Sigmoid colon (tissue), 4 donors: ENCODE data around the gene TOX2.

Source experiments
- CTCF ChIP-seq, 4 experiments: fragments of 450-650 bp in 3 of 4; fragments of 200-600 bp in 1 of 4; IDR thresholded peaks; one replicate each; pipeline ENCODE4 v1.5.1; 2016 to 2019; ENCODE audit warnings: antibody characterized with exemption in 4 of 4, mild to moderate bottlenecking in 3 of 4, moderate library complexity in 2 of 4
- EP300 ChIP-seq, 4 donors: sonication (generic); formaldehyde crosslinking; IDR thresholded peaks; one replicate each; pipeline ENCODE4 v1.6.1; 2017; ENCODE audit warnings: antibody characterized with exemption in 4 of 4
- POLR2A ChIP-seq, 2 donors: fragments of 450-650 bp; IDR thresholded peaks; one replicate each; pipeline ENCODE4 v1.6.1; 2016; ENCODE audit warnings: antibody characterized with exemption in 2 of 2, mild to moderate bottlenecking in 2 of 2, moderate library complexity in 2 of 2
- POLR2AphosphoS5 ChIP-seq, 4 donors: sonication (generic); formaldehyde crosslinking; IDR thresholded peaks; one replicate each; pipeline ENCODE4 v1.6.1; 2017; ENCODE audit warnings: antibody characterized with exemption in 4 of 4

- TF ChIP-seq CTCF (IDR thresholded peaks at IDR 0.05) (no peak), POLR2AphosphoS5 (IDR thresholded peaks at IDR 0.05) (no peak), POLR2A (IDR thresholded peaks at IDR 0.05) (no peak), EP300 (IDR thresholded peaks at IDR 0.05) (no peak)
Measured at GRCh38 chr20:44026647-44027342, 112.1 kb downstream of the TOX2 start.
